Measurements from ENCODE around the gene PDIA3. TPM values are rescaled to one million over a fixed set of nuclear protein-coding genes. Genes with fewer than 3 reads are reported as not detected.

Gene PDIA3
- total and polyA plus RNA-seq, 2 of the 13 experiments (the other 11 are each of a cell fraction or from before 2014, with no cell fraction given) = 238 to 433 TPM

GRCh38 chr15:43779016-43779415 lies 32.8 kb downstream of the PDIA3 start:
- no peaks in the 10 kb centered on the region for H3K79me2 ChIP-seq (ENCODE audit: insufficient read depth, low read length)
- H3K9me3 ChIP-seq (ENCODE audit: low read length) = no peaks in the 10 kb centered on the region
- CTCF ChIA-PET (ENCODE audit: low intra/inter-chr PET ratio, low total read pairs) = no interaction called here
- no peak overlapping the region for H3K27ac ChIP-seq (ENCODE audit: extremely low read length, insufficient read depth, low read length)
- H3K9ac ChIP-seq (ENCODE audit: insufficient read depth, low read depth, low read length) = no peak overlapping the region
- no TSS peak for BruUV-seq (replicated peaks)
- no peaks in the 10 kb centered on the region for H3K27me3 ChIP-seq (ENCODE audit: control insufficient read depth in 1 of 2, insufficient read depth in 2 of 2, low read length in 2 of 2)
- intact Hi-C loops (cut with micrococcal nuclease; ENCODE audit: unreplicated experiment) (no loop called here), in situ Hi-C loops (cut with HindIII; ENCODE audit: extremely low pct_ligation_motif_present, low pct_unique_long_range_greater_than_20kb) (loop anchor here (10.0 kb wide), 1 partner anchor 264 kb away; the partner anchor contains the start of gene MAP1A)
- peaks cover 15% of the 10 kb centered on the region for H3K4me1 ChIP-seq (ENCODE audit: insufficient read depth, low read length)
- no peak overlapping the region for H2AFZ ChIP-seq (ENCODE audit: low read length)
- FAIRE-seq (no peak), DNase-seq (ENCODE audit: low spot score) (no peak), ATAC-seq (no peak)
- TF ChIP-seq, protein P1, sequence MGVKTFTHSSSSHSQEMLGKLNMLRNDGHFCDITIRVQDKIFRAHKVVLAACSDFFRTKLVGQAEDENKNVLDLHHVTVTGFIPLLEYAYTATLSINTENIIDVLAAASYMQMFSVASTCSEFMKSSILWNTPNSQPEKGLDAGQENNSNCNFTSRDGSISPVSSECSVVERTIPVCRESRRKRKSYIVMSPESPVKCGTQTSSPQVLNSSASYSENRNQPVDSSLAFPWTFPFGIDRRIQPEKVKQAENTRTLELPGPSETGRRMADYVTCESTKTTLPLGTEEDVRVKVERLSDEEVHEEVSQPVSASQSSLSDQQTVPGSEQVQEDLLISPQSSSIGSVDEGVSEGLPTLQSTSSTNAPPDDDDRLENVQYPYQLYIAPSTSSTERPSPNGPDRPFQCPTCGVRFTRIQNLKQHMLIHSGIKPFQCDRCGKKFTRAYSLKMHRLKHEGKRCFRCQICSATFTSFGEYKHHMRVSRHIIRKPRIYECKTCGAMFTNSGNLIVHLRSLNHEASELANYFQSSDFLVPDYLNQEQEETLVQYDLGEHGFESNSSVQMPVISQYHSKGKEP (CRISPR knock-in tag; IDR thresholded peaks at IDR 0.05) = no peak
- TF ChIP-seq THYN1 (CRISPR knock-in tag; IDR thresholded peaks at IDR 0.05; ENCODE audit: borderline replicate concordance, low read depth) (no peak), MZF1 (CRISPR knock-in tag; IDR thresholded peaks at IDR 0.05; ENCODE audit: borderline replicate concordance) (no peak), ZNF644 (CRISPR knock-in tag; IDR thresholded peaks at IDR 0.05; ENCODE audit: low read depth) (no peak), NAIF1 (CRISPR knock-in tag; IDR thresholded peaks at IDR 0.05; ENCODE audit: borderline replicate concordance) (no peak), GRHL1 (CRISPR knock-in tag; conservative IDR thresholded peaks at IDR 0.05) (no peak), GABPB1 (CRISPR knock-in tag; IDR thresholded peaks at IDR 0.05) (no peak), ZNF274 (CRISPR knock-in tag; IDR thresholded peaks at IDR 0.05) (no peak), CC2D1A (CRISPR knock-in tag; IDR thresholded peaks at IDR 0.05) (no peak), PTBP1 (IDR thresholded peaks at IDR 0.05; ENCODE audit: low read depth, low read length, poor library complexity, severe bottlenecking) (no peak)
- POLR2A ChIA-PET = no interaction called here
- H3K4me2 ChIP-seq (ENCODE audit: low read depth, low read length) = no peak overlapping the region
- no peaks in the 10 kb centered on the region for H4K20me1 ChIP-seq (ENCODE audit: insufficient read depth, low read length)
- H3K36me3 ChIP-seq (replicated peaks in 1 of 2; ENCODE audit: control insufficient read depth in 1 of 2, insufficient read depth in 2 of 2, low read length in 2 of 2) = peaks cover 0 to 1% of the 10 kb centered on the region in 2 experiments; a peak in 1 of 5 replicates
- H3K4me3 ChIP-seq (replicated peaks in 1 of 3; ENCODE audit: insufficient read depth in 1 of 3, low read depth in 2 of 3, low read length in 3 of 3) = no peak overlapping the region
- WGBS (ENCODE audit: low lambda C conversion rate) = 77% methylated on average over 1 of the region's 1 CpG

All from HepG2 (cell line).